Stimulated activated CD4-positive, alpha-beta T cell treated with anti-CD3 and anti-CD28 coated beads, Interleukin-2, amount 100 ng/mL, for 4 hours (primary cell): Measurements from ENCODE around the gene C19orf73.
"Not testable (repeated sequence)": the region's sequence is repeated elsewhere in the genome, so short reads cannot be mapped to it uniquely, and the experiment has no call there.

Source experiments
- DNase-seq: peaks from one replicate; pipeline ENCODE4 v3.0.0-alpha.2; 2020; ENCODE audit warnings: low read depth

Gene C19orf73

DNA sequence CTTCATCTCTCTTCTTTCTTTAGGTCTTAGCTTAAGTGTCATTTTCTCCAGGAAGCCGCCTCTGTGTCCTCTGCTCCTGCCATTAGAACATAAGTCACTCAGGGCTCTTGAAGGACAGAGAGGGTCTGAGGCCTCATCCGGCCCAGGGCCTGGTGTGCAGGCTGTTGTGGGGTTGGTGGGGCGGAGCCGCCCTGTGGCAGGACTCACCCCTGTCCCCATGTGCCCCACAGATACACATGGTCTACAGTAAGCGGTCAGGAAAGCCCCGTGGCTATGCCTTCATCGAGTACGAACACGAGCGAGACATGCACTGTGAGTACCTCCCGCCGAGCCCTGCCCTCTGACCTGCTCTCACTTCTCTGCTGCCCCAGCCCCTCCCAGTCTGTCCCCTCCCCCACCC, 17.8 kb downstream of the C19orf73 start:
- DNase-seq, result no peak

- no peak for DNase-seq
Measured at GRCh38 chr19:49098795-49099194, 20.1 kb downstream of the C19orf73 start.

DNA sequence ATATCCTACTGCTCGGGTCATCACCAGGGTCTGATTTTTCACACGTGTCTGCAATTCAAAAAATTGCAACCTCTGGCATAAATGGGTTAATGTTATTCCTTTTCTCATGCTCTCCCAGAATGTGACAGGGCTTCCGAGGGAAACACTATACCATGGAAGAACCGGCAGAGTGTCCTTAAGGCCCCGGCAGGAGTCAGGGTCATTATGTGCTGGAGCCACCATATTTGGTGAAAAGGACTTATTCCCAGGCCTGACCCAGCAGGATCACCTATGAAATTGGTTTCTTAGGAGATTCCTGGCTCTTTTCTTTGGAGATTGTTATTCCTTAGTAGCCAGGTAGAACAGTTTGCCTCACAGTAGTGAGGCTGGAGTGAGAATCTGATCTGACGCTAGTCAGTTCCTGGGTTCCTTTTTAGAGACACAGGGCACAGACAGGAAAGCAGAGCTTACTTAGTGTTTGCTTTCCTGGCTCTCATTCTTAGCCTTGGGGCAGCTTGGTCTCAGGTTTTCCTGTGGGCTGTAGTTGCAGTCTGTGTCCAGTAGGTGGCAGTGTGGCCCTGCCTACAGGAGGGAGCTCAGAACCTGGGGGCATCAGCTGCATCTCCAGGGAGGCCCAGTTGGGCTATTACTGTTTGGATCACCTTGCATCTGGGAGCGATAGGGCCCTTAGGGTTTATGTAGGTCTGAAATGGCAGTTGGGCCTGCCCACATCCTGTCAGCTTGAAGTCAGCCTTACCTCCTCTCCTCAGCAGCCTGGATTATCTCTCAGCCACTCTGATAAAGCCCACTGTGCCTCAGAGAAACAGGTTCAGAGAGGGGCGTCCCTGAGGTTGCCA, 21.3 kb downstream of the C19orf73 start:
- DNase-seq, result peak; percentile 57

DNA sequence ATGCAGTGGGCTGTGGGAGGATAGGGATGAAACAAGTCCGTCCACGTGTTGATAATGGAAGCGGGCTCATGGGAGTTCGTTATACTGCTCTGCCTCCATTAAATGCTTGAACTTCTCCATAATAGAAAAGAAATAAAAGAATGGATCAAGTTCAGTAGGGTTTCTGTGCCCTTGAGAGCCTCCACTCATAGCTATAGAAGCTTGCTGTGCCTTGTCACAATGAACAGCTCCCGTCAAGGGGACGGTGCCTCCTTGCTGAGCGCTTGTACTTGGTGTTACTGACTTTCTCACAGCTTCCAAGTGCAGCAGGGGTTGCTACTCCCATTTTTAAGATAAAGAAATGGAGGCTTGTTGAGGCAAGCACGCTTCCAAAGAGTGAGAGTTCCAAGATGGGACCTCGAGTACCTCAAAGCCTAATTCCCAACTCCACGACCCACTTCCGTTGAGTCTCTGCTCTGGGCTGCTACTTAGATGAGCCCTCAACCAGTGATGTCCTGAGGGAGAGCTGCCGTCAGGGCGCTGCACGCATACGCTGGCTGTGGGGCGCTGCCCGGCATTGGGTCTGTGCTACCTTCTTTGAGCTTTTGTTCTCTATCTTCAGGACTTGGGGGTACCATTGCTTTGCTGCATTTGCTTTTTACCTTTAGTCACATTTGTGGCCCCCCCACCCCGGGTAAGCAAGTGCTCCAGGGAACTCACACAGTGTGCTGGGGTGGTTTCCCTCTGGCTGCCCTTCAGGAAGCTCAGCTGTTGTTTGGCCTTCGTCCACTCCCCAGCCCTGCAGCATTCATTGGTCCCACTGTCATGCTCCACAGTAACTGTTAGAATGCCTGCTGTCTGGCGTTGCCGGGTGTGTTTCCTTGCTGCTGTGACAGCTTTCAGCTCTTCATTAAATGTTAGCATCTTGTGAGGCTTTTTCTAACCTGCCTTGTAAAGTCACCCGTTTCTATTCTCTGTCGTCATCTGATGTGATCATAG, 24.1 kb downstream of the C19orf73 start:
- no peak for DNase-seq

DNA sequence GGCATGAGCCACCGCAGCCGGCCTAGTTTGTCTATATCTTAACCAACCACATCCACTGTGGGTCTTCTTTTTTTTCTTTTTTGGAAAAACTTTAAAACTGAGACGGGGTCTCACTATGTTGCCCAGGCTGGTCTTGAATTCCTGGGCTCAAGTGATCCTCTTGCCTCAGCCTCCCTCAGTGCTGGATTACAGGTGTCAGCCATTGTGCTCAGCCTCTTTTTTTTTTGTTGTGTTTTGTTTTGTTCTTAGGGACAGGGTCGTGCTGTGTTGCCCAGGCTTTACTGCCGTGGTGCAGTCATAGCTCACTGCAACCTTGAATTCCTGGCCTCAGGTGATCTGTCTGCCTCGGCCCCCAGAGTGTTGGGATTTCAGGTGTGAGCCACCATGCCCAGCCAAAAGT, 26.3 kb downstream of the C19orf73 start:
- DNase-seq, result no peak

DNA sequence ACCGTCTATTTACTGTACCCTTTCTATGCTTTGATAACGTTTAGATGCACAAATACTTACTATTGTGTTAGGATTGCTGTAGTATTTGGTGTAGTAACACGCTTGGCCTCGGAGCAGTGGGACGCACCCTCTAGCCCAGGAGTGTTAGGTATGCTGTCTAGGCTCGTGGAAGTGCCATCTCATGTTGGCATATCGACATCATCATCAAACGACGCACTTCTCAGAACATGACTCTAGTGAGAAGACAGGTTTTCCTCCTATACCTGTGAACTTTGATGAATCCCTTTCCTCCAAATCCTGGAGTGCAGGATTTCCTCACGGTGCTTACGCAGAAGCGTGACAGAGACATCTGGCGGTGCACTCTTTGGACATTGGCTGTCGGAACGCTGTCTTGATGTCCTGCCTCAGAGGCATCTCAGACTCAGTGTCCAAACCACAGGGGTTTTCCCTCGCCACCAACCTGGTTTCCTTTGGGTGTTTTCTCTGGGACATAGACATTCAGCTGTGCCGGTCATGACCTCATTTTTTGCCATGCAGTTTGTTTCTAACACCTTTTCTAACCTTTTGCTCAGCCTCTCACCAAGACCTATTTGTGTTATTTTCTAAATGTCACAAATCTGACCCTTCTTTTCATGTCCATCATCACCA, 27.4 kb downstream of the C19orf73 start:
- DNase-seq, result no peak

GRCh38 chr19:49086296-49086695, 32.6 kb downstream of the C19orf73 start:
- no peak for DNase-seq

DNA sequence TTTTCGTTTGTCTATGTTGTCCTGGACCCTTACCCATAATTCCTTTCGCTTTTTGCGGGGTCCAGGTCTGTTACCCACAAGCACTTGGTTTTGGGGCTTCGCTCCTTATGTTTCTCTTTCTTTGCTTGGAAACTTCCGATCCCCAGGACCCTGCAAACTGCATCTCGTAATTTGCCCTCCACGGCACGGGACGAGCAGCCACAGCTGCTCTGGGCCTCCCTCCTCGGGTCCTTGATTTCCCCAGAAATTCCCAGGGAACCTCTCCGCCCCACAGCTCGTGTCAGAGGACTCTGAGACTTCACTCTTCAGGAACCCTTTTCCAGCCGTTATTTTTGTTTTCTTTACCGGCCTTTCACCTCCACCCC, 33.1 kb downstream of the C19orf73 start:
- no peak for DNase-seq

- peak; percentile 99 for DNase-seq
Measured at GRCh38 chr19:49085020-49085867, 33.7 kb downstream of the C19orf73 start, which contains the start of gene SNRNP70. SNRNP70 (plus strand) TSS chr19:49085451; CDS start chr19:49086415, 964 bp downstream.

GRCh38 chr19:49084206-49085019, 34.5 kb downstream of the C19orf73 start:
- DNase-seq, result no peak

- DNase-seq, result no peak
Measured at GRCh38 chr19:49081273-49081672, 37.7 kb downstream of the C19orf73 start.

GRCh38 chr19:49080392-49080791, 38.6 kb downstream of the C19orf73 start:
- no peak for DNase-seq

DNA sequence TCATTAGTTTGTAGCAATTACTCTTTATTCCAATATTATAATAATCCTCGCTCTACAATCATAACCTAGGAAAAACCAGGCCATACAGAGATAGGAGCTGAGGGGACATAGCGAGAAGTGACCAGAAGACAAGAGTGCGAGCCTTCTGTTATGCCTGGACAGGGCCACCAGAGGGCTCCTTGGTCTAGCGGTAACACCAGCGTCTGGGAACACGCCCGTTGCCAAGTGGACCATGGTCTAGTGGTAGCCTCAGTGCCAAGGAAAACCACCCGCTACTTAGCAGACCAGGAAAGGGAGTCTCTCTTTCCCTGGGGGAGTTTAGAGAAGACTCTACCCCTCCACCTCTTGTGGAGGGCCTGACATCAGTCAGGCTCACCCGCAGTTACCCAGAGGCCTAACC, 44.1 kb downstream of the C19orf73 start:
- DNase-seq, result not testable (repeated sequence)

DNA sequence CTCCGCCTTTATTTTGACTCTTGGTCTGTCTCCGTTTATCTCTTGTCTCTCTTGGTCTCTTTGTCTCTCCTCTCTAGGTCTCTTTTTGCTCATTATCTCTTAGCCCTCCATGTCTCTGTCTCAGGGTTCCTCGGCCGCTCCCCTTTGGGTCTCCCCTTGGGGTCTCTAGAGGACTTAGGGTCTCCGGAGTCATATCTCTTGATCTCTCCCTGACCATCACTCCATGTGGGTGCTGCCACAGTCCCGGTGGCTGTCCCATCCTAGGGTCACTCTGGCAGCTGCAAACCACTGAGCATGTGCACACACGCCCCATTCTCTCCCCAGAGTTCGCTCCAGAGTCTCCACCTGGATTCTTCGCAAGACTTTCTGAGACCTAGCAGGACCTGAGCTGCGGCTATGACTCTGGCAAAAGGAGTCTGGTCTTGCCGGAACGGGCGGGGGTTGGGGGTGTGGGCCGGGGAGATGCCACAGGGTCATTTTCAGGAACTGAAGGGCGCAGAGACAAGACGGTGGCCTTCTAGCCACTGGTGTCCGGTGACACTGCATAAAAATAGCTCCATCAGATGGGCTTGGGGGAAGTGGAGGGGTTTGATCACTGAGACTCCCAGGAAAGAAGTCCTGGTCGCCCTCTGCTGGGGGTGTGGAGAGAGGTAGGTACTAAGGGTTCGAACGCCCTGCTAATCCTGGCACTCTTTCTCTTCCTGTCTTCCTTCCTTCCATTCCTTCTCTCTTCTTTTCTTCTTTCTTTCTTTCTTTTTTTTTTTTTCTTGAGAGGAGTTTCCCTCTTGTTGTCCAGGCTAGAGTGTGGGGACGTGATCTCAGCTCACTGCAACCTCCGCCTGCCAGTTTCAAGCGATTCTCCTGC, 45.2 kb downstream of the C19orf73 start:
- no peak for DNase-seq

GRCh38 chr19:49071860-49072547, 46.9 kb downstream of the C19orf73 start:
- DNase-seq, result peak; percentile 34

- no peak for DNase-seq
Measured at GRCh38 chr19:49070416-49070815, 48.5 kb downstream of the C19orf73 start.

DNA sequence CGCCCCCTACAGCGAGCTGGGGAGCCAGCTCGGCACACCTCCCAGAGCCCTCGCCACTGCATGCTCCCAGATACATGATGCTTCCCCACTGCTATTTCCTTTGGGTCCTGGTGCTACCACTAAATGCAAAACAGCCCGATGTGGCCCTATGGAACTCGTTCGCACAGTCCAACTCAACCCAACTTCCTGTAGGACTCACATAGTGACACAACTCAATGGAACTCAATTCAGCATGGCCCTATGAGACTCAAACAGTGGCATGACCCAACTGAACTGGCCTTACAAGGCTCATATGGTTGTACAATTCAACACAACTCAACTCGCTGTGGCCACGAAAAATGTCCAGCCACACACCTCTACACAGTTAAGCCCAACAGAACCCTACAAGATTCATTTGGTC, 49.9 kb downstream of the C19orf73 start:
- DNase-seq, result no peak
